Measurements from ENCODE around the gene ALLC. TPM values are rescaled to one million over a fixed set of nuclear protein-coding genes. Genes with fewer than 3 reads are reported as not detected.

The ALLC gene
- total and polyA plus RNA-seq, 10 of the 15 experiments (the other 5 are each of a cell fraction or from before 2014, with no cell fraction given): 0.05 TPM; not detected in 9

- Histone ChIP-seq H3K36me3 (ENCODE audit: control insufficient read depth in 2 of 2, insufficient read depth in 2 of 2, low read length in 1 of 2) (no peaks in the 10 kb centered on the region), H3K4me3 (no peak overlapping the region), H3K4me1 (ENCODE audit: control insufficient read depth, insufficient read depth, low read length) (peaks cover 15% of the 10 kb centered on the region), H3K4me2 (ENCODE audit: control insufficient read depth, insufficient read depth) (no peak overlapping the region), H3K27ac (ENCODE audit: control insufficient read depth, insufficient read depth) (no peak overlapping the region), H4K20me1 (ENCODE audit: control insufficient read depth, insufficient read depth) (no peaks in the 10 kb centered on the region), H3K9ac (ENCODE audit: control insufficient read depth, insufficient read depth, low read length) (no peak overlapping the region), H3K79me2 (ENCODE audit: control insufficient read depth, insufficient read depth, low read length) (no peaks in the 10 kb centered on the region), H3K27me3 (replicated peaks in 1 of 2; ENCODE audit: control insufficient read depth in 2 of 2, insufficient read depth in 2 of 2, low read length in 1 of 2) (no peaks in the 10 kb centered on the region), H3K9me3 (replicated peaks; ENCODE audit: control insufficient read depth, insufficient read depth, low read length) (peaks cover 3% of the 10 kb centered on the region; the same call in 2 of the 3 replicates), H2AFZ (ENCODE audit: control insufficient read depth, low read depth, low read length) (no peak overlapping the region)
- intact Hi-C loops (cut with micrococcal nuclease; ENCODE audit: unreplicated experiment): no loop called here
- in situ Hi-C loops (cut with MboI): no loop called here
- no peak for TF ChIP-seq ZSCAN29 (IDR thresholded peaks at IDR 0.05)
- TF ChIP-seq RELB (IDR thresholded peaks at IDR 0.05; ENCODE audit: low read depth): no peak
- no peak for TF ChIP-seq SREBF1 (IDR thresholded peaks at IDR 0.05; ENCODE audit: low read length)
- no peak for TF ChIP-seq CREM (IDR thresholded peaks at IDR 0.05; ENCODE audit: low read depth)
- no peak for TF ChIP-seq ZBED1 (IDR thresholded peaks at IDR 0.05; ENCODE audit: borderline replicate concordance)
- no peak for TF ChIP-seq BMI1 (IDR thresholded peaks at IDR 0.05; ENCODE audit: borderline replicate concordance)
- no peak for TF ChIP-seq GABPA (IDR thresholded peaks at IDR 0.05; ENCODE audit: low read depth)
- no peak for TF ChIP-seq MTA2 (IDR thresholded peaks at IDR 0.05; ENCODE audit: low read depth)
- no peak for TF ChIP-seq CTCF (IDR thresholded peaks at IDR 0.05 in 2 of 3, conservative IDR thresholded peaks at IDR 0.05 in 1 of 3; ENCODE audit: control insufficient read depth in 2 of 3, extremely low read depth in 1 of 3, insufficient read depth in 1 of 3, low read depth in 3 of 3, low read length in 3 of 3)
- no peak for TF ChIP-seq NBN (IDR thresholded peaks at IDR 0.05)
- CTCF ChIA-PET: interaction anchor here (0.6 to 1.4 kb wide), 3 partner anchors 10 to 22 kb away, joined by 3 to 5 read pairs (median 3); no protein-coding TSS in a partner anchor
- BruUV-seq (replicated peaks): no TSS peak
- no peak; the same call in 2 of the 3 replicates for ATAC-seq
- SMC1A ChIA-PET (ENCODE audit: uncharacterized antibody, unreplicated experiment): interaction anchor here (0.6 to 1.1 kb wide), 4 partner anchors 9 to 407 kb away, joined by 3 read pairs; no protein-coding TSS in a partner anchor
- DNase-seq (ENCODE audit: low read depth, low spot score): no peak
- FAIRE-seq: no peak
- WGBS (ENCODE audit: insufficient coverage, insufficient replicate concordance, low lambda C conversion rate, missing lambda C conversion rate): 67% methylated on average over 3 of the region's 3 CpGs
- RAD21 ChIA-PET (ENCODE audit: unreplicated experiment): interaction anchor here (1.1 to 2.2 kb wide), 2 partner anchors 10 to 239 kb away, joined by 3 to 6 read pairs; no protein-coding TSS in a partner anchor
- POLR2A ChIA-PET: no interaction called here
Observed at GRCh38 chr2:3661149-3661660, 3.2 kb downstream of the ALLC start.

Data from GM12878 (cell line).